GM19239 (cell line): ENCODE measurements around the gene FAM9B.
"Not testable (repeated sequence)": the region's sequence is repeated elsewhere in the genome, so short reads cannot be mapped to it uniquely, and the experiment has no call there.

Source experiments
- DNase-seq: peaks from one replicate; pipeline ENCODE4 v3.0.0; 2011; ENCODE audit warnings: low spot score; ENCODE audit not compliant: insufficient read length
- FAIRE-seq: peaks from 2 replicates; lab custom pipeline; 2011; peaks lifted over from hg19 to GRCh38; lab: Jason Lieb, UNC

Gene FAM9B

GRCh38 chrX:9033989-9034388, at the start of gene FAM9B:
FAM9B (minus strand) TSS chrX:9034127; CDS start chrX:9032986, 1,141 bp downstream.
- FAIRE-seq (no peak), DNase-seq (no peak)

- no peak for DNase-seq
Measured at GRCh38 chrX:9081271-9081670, 47.3 kb upstream of the FAM9B start.

GRCh38 chrX:9074326-9074725, 40.4 kb upstream of the FAM9B start:
- FAIRE-seq (no peak), DNase-seq (no peak)

More at GRCh38 chrX:9081271-9081670, 47.3 kb upstream of the FAM9B start:
- FAIRE-seq = no peak

GRCh38 chrX:9072281-9072680, 38.4 kb upstream of the FAM9B start:
- no peak for FAIRE-seq
- DNase-seq = no peak

GRCh38 chrX:9071031-9071650, 37.2 kb upstream of the FAM9B start:
- no peak for FAIRE-seq
- no peak for DNase-seq

- FAIRE-seq (no peak), DNase-seq (no peak)
Measured at GRCh38 chrX:9069573-9069972, 35.6 kb upstream of the FAM9B start.

- no peak for FAIRE-seq
Measured at GRCh38 chrX:9064694-9065093, 30.8 kb upstream of the FAM9B start.

GRCh38 chrX:9062641-9063040, 28.7 kb upstream of the FAM9B start:
- FAIRE-seq (no peak), DNase-seq (no peak)

More at GRCh38 chrX:9064694-9065093, 30.8 kb upstream of the FAM9B start:
- DNase-seq = no peak

- no peak for DNase-seq
- FAIRE-seq = no peak
Measured at GRCh38 chrX:9055354-9055753, 21.4 kb upstream of the FAM9B start.

- no peak for FAIRE-seq
Measured at GRCh38 chrX:9052081-9052480, 18.2 kb upstream of the FAM9B start.

GRCh38 chrX:9050331-9050730, 16.4 kb upstream of the FAM9B start:
- FAIRE-seq (no peak), DNase-seq (no peak)

More at GRCh38 chrX:9052081-9052480, 18.2 kb upstream of the FAM9B start:
- no peak for DNase-seq

GRCh38 chrX:9048801-9049200, 14.9 kb upstream of the FAM9B start:
- no peak for DNase-seq
- no peak for FAIRE-seq

- FAIRE-seq (no peak), DNase-seq (no peak)
Measured at GRCh38 chrX:9038244-9038643, 4.3 kb upstream of the FAM9B start.

- no peak for DNase-seq
- FAIRE-seq = no peak
Measured at GRCh38 chrX:9037296-9037695, 3.4 kb upstream of the FAM9B start.

GRCh38 chrX:9033586-9033985, 341 bp downstream of the FAM9B start:
- FAIRE-seq = no peak

GRCh38 chrX:9033179-9033578, 748 bp downstream of the FAM9B start:
- no peak for DNase-seq
- FAIRE-seq = no peak

More at GRCh38 chrX:9033586-9033985, 341 bp downstream of the FAM9B start:
- no peak for DNase-seq

- FAIRE-seq = no peak
- DNase-seq = no peak
Measured at GRCh38 chrX:9023293-9023692, 10.6 kb downstream of the FAM9B start.

- no peak for DNase-seq
- no peak for FAIRE-seq
Measured at GRCh38 chrX:9019151-9019550, 14.8 kb downstream of the FAM9B start.

GRCh38 chrX:9018332-9018731, 15.6 kb downstream of the FAM9B start:
- FAIRE-seq, DNase-seq: not testable (repeated sequence)

- no peak for DNase-seq
- no peak for FAIRE-seq
Measured at GRCh38 chrX:9003041-9003440, 30.9 kb downstream of the FAM9B start.

GRCh38 chrX:8988446-8988845, 45.5 kb downstream of the FAM9B start:
- DNase-seq (no peak), FAIRE-seq (no peak)

GRCh38 chrX:8987672-8988250, 46.2 kb downstream of the FAM9B start:
- no peak for DNase-seq
- no peak for FAIRE-seq
